HG03103 (cell line): ENCODE data around the gene TUBB4B.
A peak's percentile ranks its signal among the peaks of the same experiment; 100 is the strongest.

Experiments used
- ATAC-seq: cut with Tn5 transposase; IDR thresholded peaks from one replicate; pipeline ENCODE4 v1.9.1; 2021; ENCODE audit warnings: low read depth; ENCODE audit not compliant: unreplicated experiment

TUBB4B gene

DNA sequence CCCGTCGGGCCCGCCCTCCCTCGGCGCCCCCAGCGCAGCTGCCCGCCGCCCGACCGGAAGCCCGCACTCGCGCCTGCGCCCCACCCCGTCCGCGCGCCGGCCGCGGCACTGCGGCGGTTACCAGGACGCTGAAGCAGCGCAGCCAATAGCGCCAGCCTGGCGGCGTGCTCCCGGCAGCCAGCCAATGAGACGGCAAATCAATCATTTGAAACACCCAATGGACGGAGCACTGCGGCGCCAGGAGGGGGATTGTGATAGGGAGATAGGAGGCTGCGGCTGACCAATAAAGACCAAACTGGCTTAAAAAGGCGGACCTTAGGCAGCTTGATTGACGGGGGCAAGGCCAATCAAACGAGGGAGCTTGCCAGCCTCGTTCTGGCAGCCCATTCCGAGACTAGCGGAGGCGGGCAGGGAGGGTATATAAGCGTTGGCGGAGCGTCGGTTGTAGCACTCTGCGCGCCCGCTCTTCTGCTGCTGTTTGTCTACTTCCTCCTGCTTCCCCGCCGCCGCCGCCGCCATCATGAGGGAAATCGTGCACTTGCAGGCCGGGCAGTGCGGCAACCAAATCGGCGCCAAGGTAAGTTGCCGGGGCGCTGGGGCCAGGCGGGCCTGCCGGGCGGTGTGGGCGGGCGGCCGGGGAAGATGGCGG, at the start of gene TUBB4B:
TUBB4B (plus strand) TSS at position 447 of the 649 bp plus-strand sequence; CDS start at position 521, 74 bp downstream.
- ATAC-seq: peak; percentile 72

DNA sequence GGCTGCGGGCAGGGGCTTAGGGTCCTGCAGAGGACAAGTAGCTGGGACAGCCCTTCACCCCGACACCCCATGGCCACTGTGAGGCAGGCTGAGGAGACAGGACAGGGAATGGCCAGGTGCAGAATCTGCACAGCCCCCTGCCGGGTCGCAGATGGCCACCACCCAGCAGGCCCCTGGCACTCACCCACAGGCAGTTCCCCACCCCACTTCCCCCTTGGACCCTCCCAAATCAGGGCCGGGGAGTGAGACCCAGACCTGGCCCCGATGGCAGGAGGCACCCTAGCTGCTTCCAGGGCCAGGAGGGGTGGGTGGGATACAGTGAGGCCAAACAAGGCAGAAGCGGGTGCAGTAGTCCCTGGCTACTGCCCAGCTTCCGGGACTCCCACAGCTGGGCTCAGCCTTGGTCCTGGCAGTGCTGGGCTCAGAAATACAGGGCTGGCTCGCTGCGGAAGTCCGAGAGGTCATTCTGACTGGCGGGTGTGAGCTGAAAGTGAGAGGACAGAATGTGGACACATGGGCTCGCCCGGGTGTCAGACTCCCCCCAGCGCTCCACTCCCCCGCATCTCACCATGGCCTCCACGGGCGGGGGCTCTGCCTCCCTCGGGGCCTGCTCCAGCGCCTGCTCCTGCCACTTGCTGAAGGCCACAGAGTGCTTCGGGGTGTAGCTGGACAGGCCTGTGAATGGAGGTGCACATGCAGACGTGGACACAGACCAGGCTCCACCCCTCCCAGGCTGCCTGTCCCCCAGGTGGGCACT, 49.2 kb upstream of the TUBB4B start:
- ATAC-seq: no peak

DNA sequence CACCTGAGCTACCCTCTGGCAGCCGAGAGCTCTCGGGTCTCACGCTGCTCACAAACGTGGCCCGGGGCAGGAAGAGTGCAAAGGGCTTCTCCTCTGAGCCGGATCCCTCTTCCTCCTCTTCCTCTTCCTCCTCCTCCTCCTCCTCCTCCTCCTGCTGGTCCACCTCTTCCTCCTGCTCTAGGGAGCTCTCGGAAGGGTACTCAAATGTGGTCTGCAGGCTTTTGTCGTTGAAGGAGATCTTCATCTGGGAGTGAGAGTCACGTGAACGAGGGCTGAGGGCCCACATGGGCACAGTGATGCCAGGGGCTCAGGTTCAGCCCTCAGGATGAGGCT, 48.7 kb upstream of the TUBB4B start:
- ATAC-seq: no peak

DNA sequence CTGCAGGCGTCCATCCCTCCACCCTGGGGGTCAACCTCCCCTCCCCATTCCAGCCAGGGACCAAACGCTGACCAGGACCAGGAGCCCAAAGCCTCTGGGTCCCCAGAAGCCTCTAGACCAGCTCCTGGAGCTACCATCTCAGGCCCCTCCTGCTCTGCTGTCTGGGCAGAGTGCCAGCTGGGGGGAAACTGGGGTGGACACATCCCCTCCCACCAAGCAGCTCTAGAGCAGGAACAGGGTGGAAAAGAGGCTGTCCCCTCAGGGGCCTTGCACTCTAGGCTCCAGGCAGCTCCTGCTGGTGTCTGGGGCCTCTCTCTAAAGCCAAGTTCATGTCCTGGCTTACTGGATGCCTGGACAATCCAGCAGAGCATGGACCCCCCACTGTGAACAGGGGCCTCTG, 48.2 kb upstream of the TUBB4B start:
- no peak for ATAC-seq

DNA sequence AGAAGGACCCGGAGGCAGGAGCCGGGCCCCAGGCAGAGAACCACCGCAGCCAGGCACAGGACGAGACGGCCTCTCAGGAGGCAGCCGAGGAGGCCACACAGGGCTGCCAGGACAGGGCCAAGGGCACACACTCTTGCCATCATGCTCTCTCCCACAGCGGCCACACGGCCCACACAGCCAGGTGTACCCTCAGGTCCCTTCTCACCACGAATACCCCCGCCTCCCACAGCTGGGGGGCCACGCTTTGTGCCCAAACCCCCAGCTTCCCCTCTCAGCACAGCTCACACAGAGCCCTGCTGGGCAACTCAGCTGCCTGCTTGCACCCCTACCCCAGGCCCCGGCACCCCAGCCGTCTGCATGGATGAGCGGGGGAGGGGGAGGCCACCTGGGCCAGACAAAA, 47.3 kb upstream of the TUBB4B start:
- ATAC-seq: no peak

DNA sequence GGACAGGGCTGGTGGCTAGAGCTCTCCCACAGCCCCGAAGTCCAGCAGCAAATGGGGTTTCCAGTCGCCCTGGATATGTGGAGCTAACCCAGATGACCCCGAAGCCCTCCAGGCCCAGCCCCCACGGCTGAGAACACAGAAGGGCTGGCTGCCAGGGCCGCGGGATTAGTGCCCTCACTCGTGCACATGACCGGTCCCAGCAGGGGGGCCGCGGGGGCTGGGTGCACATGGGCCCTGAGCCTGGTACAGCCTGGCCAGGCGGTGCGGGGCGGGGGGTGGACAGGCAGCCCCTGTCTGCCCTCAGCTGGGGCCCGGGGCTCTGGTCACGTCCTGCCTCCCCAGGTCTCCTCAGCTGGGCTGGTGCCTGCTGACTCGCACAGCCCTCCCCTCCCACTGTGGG, 46.7 kb upstream of the TUBB4B start:
- no peak for ATAC-seq

DNA sequence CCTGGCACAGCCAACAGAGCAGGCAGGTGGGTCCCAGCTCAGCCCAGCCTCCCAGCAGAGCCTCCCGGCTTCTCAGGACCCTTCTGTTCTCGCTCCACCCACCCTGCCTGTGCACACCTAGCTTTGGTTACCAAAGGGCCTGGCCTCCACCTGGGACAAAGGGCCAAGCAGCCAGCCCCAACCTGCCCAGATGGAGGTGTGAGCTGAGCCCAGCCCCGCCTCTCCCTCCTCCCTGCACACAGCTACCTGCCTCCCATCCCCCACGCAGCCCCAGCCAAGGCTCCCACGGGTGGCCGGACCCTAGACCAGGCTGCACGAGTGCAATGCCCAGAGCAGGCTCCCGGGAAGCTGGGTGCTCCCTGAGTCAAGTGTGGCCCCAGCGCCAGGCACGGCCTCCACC, 46.2 kb upstream of the TUBB4B start:
- ATAC-seq: no peak

DNA sequence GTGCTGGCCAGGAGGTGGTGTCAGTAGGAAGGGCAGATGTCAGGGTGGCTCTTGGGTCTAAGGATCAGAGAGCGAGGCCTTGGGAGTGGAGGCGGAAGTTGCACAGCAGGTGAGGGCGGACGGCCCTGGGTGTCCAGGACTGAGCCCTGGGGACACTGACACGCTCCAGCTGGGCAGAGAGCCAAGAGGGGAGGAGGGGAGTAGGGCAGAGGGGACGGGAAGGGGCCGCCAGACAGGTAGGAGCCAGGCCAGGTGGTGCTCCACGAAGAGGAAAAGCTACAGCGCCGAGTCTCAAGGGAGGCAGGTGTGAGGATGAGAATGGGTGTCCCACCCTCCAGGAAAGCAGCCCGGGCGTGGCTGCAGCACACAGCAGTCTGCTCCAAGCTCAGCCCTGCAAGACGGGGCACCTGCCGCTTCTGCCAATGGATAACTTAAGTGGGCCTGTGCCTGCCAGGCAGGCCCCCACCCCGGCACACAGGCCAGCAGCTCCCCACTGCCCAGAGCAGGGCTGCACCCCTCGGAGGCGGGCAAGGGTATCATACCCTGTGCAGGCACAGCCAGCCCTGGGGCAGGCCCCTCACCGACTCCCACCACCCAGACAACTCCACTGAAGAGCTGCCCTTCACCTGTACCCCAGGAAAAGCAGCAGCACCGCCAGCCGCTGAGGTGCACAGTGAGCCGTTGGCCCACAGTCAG, 45.4 kb upstream of the TUBB4B start:
- no peak for ATAC-seq

DNA sequence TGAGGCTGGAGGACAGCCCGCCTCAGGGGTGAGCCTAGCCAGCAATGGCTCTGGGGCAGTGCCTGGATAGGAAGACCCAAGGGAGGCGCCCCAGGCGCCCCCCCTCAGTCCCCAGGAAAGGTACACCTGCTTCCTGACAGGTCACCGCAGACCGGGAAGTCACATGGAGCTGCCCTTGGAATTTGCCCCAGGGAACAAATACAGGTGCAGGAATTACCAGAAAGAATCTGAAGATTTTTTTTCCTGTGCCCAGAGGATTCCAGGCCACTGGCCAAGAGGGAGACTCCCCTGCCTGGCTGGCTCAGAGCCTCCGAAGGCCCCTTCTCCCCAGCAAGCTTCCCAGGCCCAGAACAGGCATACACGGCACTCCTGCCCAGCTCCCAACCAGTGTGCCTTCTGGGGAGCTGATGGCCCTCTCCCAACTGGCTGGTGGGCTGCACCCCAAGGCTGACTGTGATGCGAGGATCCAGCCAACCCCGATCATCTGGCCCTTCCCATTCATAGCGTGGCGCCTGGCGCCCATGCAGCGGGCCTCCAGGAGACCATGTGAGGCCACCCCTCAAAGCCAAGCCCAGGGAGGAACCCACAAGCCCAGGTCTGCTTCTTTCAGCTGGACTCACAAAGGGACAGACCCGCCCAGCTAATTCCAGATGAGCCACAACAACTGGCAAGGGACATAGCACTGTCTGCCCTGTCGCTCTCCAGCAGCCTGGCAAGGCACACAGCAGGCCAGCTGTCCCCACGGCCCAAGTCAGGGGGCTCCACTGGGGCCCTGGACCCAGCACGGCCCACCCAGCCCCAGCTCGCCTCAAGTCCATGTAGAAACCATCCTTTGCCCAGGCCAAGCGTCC, 42.8 kb upstream of the TUBB4B start:
- no peak for ATAC-seq

DNA sequence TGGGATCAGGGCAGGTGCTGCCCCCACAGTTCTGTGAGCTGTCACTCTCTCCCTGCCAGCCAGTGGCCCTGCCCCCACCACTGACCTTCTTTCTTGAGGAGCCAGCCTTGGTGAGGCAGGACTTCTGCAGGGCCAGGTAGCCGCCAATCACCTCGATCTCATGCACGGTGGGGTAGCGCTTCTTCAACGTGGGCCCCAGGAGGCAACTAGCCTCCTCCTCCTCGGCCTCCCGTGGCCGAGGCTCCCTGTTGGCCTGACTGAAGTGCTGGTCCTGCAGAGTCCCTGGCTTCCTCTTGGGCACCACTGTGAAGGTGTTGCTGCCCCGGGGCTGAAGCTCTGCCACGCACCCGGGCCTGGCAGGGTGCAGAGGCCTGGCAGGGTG, 42.2 kb upstream of the TUBB4B start:
- no peak for ATAC-seq

DNA sequence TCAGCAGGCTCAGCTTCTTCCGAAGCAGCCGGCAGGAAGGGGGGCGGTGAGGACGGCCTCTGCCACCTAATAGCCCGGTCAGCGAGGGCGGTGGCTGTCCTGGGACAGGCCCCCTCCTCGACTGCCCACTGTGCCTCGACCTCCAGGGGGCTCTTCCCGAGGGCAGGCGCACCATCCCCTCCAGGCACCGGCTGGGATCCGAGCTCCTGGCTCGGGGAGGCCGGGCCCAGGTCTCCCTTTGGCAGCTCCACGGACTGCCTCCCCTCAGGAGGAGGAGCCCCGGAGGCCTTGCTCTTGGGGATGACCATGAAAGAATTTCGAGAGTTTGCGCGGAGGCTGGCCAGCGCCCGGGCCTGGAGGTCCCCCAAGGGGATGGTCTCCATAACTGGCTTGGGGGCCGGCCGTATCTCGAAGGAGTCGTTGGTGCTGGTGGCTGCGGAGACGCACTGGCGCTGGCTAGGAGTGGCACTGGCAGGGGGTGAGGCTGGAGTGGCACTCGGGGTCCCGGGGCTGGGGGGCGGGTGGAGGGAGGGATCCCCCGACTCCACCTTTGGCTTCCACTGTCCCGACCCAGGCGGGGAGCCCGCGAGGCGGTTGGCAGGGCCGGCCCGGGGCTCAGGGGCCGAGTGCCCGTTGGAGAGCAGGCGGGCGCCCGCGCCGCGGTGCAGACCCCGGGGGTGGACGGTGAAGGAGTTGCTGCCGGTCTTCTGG, 41.5 kb upstream of the TUBB4B start:
- ATAC-seq: no peak

DNA sequence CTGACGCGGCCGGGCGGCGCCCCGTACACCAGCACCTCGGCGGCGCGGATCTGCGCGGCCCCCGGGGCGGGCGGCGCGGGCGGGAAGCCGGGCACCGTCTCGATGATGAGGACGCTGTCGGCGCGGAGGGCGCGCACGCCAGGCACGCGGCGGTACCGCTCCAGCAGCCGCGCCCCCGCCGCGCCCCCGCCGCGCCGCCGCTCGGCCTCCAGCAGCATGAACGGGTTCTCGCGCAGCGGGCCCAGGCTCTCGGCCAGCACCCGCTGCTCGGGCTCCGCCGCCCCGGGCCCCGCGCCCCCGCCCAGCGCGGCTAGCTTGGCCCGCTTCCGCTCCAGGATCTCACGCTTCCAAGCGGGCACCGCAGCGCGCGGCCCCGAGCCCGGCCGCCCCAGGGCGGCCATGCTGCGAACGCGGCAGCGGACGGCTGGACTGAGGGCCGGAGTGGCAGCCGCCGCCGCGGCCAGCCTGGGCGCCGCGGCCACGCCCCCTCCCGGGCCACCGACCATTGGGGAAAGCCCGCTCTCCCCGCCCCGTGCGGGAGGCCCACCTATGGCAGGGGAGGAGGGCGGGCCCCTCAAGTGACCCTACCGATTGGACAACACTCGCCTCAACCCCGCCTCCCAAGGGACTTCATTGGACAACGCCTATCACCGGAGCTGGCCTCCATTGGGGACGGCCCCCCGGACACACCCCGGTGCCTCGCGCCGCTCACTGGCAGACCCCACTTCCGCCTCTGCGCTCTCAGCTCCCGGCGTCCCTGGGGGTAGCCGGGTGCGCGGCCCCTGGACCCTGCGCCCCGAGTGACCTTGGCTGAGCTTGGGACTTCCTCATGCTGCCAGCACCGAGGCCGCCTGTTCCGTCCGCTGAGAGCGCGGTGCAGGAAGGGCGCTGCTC, 40.5 kb upstream of the TUBB4B start, which contains the start of gene TPRN:
TPRN (minus strand) TSS at position 431 of the 894 bp plus-strand sequence; CDS start at position 401, 30 bp downstream.
- peak; percentile 81 for ATAC-seq

DNA sequence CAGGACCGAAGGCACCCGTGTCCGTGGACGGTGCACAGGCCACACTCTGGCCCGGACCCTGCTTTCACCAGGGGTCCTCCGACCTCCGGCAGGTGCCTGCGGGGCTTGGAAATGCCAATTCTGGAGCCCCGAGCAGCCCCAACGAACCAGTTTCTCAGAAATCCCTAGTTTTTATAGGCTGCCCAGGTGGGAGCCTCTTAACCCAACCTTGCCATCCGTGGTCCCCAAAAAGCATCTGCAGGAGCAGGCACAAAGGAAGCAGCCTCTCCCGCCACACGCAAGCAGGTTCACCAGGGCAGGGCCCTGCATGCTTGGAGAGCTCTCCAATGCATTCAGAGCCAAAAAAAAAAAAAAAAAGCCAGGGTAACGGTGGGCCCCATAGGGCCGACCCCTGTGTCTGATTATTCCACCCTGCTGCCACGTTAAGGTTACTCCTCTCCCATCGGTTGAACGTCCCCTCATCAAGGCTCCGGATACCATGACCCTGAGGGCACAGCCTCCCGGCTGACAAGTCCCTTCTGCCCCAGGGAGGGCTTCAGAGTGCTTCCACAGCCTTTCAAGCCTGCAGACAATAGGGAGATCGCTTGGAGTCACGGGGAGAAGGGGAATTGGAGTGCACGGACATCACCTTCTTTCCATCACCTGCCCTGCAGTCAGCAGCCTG, 39.8 kb upstream of the TUBB4B start:
- ATAC-seq: no peak

DNA sequence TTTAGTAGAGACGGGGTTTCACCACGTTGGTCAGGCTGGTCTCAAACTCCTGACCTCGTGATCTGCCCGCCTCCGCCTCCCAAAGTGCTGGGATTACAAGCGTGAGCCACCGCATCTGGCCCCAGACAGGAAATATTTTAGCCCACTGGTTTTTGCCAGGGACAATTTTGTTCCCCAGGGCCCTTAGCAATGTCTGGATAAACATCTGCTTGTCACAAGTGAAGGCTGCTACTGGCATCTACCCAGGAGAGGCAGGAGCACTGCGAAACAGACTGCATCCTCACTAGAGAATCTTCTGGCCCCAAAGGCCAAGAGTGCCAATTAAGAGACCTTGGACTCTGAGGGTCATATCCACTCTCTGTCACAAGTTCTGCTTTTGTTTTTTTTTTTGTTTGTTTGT, 38.1 kb upstream of the TUBB4B start:
- no peak for ATAC-seq

DNA sequence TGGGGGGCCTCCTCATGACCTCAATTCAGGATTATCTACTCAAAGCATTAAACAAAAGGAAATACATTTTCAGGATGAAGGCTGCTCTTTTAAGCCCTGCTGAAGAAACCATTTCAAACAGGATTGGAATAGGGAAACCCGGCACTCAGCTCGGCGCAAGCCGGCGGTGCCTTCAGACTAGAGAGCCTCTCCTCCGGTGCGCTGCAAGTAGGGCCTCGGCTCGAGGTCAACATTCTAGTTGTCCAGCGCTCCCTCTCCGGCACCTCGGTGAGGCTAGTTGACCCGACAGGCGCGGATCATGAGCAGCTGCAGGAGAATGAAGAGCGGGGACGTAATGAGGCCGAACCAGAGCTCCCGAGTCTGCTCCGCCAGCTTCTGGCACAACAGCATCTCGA, 36.4 kb upstream of the TUBB4B start:
- no peak for ATAC-seq

DNA sequence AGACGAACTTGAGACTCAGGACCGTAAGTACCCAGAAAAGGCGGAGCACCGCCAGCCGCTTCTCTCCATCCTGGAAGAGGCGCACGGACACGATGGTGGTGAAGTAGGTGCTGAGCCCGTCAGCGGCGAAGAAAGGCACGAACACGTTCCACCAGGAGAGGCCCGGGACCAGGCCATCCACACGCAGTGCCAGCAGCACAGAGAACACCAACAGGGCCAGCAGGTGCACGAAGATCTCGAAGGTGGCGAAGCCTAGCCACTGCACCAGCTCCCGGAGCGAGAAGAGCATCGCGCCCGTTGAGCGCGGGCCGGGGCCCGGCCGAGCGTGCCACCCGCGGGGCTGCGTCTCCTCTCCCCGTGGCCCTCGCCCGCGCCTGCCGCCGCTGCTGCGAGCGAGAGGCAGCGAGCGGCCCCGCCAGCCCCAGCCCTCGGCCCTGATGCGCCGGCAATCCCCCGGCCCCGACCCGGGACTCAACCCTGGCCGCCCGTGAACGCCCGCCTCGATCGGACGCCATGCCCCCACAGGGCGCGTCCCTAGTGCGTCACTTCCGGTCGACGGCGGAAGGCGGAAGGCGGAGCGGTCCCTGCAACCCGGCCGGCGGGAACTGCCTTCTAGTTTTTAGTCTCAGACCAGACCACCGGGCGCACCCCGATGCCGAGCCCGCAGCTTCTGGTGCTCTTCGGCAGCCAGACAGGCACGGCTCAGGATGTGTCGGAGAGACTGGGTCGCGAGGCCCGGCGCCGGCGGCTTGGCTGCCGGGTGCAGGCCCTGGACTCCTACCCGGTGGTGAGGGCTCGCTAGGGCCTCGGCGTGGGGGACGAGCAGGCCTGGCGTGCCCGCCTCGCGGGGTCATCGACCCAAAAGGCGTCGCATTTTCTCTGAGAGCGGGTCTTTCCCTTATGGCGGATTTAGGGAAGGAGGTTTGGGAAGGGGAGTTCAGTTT, 35.7 kb upstream of the TUBB4B start, which contains the start of the genes NDOR1 and TMEM203:
NDOR1 (plus strand) TSS at position 575 of the 944 bp plus-strand sequence; CDS start at position 653, 78 bp downstream.
TMEM203 (minus strand) TSS at position 523 of the 944 bp plus-strand sequence; CDS start at position 289, 234 bp downstream.
- no peak for ATAC-seq

DNA sequence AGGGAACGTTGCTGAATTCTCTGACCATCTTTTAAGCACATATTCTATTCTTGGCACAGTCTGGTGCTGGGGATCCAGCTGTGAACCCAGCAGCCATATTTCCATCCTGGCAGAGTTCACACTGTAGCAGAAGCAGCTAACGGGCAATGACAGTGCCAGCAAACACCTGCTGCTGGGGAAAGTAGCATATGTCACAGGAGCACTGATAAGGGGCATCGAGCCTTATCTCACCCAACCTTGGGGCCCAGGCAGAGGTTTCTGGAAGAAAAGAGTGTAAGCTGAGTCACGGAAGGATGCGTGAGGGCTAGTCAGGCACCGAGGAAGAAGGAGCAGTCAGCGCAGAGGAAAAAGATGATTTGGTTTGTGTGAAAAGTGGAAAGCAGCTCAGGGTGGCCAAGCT, 34.5 kb upstream of the TUBB4B start:
- ATAC-seq: no peak
